ENCODE results near the gene ZBTB46.

The ZBTB46 gene

GRCh38 chr20:63765082-63765873 is 65.8 kb downstream of the ZBTB46 start:
- DNase-seq = no peak

DNA sequence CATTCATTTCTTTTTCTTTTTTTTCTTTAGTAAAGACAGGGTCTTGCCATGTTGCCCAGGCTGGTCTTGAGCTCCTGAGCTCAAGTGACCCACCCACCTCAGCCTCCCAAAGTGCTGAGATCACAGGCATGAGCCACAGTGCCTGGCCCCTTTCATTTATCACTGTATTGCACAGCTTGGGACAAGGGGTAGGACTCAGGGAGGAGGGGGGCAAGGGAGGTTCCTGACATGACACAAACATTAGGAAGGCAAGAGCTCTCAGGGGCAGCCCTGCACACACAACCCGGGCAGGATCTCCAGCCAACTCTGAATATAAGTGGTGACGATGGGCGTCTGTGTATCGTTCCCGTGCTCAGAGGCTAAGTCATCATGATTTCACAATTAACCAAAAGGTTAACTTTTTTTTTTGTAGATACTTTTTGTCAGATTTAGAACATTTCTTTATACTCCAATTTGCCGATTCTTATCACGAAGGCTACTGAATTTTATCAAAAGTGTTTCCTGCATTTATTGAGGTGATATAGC is 71.6 kb downstream of the ZBTB46 start:
- DNase-seq = no peak

GRCh38 chr20:63758152-63758551 is 72.9 kb downstream of the ZBTB46 start:
- DNase-seq = no peak

- DNase-seq = peak; percentile 43
Measured at GRCh38 chr20:63756648-63756991, 74.4 kb downstream of the ZBTB46 start.

- no peak for DNase-seq
Measured at GRCh38 chr20:63755933-63756647, 75.0 kb downstream of the ZBTB46 start.

- no peak for DNase-seq
Measured at GRCh38 chr20:63754008-63754407, 77.1 kb downstream of the ZBTB46 start.

DNA sequence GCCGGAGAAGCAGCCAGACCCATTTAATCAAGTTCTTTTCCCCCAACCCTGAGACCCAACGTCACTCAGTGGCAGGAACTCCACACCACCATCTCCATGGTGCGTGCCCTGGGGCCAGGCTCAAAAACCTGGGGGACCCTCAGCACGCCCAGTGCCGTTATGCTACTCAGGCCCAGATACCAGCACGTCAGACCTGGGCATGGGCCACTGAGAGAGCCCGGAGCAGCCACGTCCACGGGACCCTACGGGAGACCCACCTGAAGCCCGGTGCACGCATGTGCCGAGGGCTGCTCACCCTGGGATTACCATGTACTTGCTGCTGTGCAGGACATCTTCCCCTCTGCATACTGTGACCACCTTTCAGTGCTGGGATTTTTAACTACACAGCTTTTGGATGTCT is 77.7 kb downstream of the ZBTB46 start:
- DNase-seq = no peak

DNA sequence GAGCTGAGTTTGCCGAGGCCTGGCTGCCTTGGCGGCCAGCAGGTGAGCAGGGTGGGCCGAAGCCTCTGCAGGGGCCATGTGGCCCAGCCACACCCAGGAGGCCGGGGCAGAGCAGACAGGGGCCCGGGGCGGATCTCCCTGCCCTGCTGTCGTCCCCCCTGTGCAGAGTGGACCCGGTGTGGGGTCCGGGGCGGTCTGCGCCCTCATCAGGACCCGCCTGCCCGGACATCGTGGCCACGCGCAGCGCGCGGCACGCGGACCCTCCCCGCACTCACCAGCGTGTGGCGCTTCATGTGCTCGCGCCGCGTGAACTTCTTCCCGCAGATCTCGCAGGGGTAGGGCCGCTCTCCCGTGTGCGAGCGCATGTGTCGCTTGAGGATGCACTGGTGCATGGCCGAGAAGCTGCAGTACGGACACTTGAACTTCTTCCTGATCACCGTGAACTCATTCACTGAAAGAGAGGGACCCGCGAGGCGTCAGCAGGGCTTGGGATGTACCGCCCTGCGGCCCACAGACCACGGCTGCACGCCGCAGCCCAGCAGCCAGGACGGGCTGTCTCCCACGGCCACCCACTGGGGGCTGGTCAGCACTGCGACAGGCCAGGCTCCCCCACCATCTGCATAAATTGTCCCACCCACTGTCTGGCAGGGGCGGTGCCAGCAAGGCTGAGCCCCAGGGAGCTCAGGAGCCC is 78.5 kb downstream of the ZBTB46 start:
- DNase-seq = no peak

DNA sequence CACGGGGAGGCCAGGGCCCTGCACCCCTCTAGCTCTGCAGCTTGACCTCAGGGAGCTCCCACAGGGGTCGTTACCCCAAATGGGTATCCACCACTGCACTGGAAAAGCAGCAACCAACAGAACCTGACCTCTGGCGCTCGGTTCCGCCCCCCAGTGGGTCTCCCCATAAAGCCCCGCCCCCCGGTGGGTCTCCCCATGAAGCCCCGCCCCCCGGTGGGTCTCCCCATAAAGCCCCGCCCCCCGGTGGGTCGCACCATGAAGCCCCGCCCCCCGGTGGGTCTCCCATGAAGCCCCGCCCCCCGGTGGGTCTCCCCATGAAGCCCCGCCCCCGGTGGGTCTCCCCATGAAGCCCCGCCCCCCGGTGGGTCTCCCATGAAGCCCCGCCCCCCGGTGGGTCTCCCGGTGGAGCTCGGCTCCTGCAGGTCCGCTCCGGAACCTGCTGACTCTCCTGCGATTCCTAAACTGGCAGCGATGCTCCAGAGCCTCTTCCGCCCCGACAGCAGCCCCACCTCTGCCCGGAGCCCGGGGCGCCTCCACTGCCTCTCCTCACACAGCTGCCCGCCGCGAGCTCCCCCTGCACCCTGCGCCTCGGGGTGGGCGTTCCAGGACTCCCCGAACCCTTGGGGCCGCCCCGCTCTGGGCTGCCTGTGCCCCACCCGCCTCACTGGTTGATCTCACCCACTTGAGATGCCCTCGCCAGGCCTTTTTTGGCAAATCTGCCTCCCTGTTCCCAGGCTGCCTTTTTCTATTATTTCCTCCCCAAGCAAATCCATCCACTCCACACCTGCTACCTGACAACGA is 79.4 kb downstream of the ZBTB46 start:
- peak; percentile 31 for DNase-seq

DNA sequence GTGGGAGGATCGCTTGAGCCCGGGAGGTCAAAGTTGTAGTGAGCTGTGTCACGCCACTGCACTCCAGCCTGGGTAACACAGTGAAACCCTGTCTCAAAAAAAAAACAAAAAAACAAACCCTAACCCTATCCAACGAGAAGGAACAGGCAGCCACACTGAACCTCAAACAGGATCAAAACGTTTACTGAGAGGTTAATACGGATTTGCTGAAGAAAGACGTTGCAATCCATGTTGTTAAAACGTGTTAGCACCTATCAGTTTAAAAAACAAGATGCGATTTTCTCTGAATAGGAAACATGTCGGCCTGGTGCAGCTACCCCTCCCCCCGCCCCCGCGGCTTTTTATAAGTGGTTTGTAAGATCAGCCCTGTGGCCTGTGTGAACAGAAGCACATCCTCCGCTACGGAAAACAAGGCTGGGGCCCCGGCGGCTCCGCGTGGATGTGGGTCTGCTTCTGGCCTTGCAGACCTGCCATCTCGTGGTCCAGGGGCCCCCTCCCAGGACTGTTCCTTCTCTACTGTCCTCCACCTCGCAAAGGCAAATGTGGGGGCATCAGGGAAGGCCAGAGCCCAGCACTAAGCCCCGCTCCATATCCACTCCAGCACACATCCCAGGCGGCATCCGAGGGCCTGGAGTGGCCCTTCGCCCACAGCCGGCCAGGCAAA is 80.1 kb downstream of the ZBTB46 start:
- DNase-seq = peak; percentile 67

DNA sequence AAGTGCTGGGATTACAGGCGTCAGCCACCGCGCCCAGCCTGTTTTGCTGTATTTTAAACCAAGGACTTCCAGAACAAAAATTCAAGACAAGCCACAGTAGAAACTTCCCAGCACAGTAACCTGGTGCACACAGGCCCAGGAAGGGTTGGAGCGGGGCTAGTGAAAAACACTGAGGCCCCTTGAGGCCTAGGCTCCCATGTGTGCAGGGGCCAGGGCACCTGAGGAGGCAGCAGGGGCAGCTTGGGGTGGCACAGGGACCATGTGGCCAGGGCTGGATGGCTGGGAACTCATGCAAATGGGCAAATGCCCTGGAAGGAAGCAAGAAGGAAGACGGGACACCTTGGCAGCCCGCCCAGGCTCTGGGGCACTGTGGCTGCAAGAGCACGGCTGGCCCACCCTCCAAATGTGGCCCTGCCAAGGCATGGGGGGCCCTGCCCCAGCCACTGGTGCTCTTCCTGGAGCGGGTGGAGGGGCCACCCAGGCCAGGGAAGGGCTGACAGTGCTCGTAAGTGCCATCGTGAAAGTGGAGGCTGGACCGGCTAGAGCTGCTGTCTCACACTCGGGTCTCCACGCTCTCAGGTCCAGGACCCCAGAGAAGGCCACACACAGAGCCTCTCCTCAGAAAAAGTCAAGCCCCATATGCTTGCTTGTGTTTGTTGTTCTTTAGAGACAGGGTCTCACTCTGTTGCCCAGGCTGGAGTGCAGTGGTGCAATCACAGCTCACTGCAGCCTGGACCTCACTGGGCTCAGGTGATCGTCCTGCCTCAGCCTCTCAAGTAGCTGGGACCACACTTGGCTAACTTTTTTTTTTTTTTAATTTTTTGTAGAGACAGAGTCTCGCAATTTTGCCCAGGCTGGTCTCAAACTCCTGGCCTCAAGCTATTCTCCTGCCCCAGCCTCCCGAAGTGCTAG is 81.2 kb downstream of the ZBTB46 start:
- no peak for DNase-seq

DNA sequence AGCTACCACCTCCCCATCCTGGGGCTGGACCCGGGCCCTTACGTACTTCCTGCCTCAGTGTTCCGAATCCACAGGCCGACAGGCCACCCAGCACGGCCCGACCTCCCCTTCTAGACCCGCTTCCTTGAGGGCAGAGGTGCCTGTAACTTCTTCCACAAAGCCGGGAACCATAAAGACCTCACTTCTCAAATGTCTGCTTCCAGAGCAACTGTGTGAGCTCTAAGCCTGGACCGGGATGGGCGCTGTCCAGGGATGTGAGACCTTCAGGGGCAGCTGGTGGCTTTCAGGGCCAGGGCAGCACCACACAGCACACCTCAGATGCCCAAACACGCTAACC is 82.2 kb downstream of the ZBTB46 start:
- DNase-seq = no peak

- DNase-seq = no peak
Measured at GRCh38 chr20:63748070-63748933, 82.8 kb downstream of the ZBTB46 start.

- DNase-seq = no peak
Measured at GRCh38 chr20:63747622-63748069, 83.4 kb downstream of the ZBTB46 start.

GRCh38 chr20:63746751-63747315 is 84.2 kb downstream of the ZBTB46 start:
- no peak for DNase-seq

GRCh38 chr20:63745961-63746731 is 84.9 kb downstream of the ZBTB46 start:
- DNase-seq = no peak

DNA sequence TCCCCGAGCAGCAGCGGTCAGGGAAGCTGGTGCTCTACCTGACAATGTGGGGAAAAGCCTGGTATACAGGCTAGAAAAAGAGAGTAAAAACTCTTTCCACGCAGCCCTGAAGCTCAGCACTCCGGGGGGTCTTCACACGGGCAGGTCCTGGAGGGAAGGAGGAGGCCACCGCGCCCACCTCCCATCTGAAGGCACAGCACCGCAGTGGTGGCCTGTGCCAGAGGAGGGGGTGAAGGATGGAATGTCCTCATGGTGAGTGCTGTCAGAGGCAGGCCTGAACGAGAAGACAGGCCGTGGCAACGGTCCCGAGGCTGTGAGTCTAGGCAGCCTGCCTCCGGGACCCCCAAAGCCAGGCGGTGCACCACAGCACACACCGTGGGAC is 85.6 kb downstream of the ZBTB46 start:
- DNase-seq = no peak

DNA sequence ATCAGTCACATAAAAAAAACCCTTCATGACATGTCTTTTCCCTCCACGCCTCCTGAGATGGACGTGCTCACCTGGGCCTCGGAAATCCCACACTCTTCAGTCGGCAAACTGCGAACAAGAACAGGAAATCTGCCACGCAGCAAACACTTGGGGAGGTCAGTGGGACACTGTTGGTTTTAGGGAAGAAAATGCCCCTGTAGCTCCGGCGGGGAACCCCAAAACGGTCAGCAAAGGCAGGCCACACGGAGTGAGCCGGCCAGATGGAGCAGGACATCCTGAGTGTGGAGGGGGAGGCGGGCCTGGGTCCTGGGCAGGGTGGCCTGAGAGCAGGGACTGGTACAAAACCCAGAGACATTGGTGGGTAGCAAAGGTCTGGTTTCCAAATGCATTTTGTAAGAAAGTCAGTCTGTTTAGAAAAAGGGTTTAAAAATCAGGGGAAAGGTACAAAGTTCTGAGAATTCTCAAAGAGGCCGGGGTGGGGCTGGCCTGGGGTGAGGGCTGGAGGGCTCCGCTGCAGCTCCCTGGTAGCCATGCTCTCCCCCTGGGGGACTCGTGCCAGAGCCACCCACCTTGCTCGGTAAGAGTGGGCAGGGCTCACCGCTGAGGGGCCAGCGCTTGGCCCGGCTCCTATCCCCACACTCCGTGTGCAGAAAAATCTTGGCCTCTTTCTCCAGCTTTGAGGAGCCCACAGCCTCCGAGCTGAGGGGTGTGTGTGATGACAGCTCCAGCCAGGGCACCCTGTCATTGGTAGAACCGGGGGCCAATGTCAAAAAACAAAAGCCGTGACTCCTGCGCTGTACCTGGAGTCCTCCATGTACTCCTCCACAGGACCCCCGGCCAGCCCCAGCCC is 86.3 kb downstream of the ZBTB46 start:
- no peak for DNase-seq

Measured in CD4-positive, alpha-beta T cell treated with Interleukin-12 subunit alpha and Interleukin-12 subunit beta, for 1 hour (primary cell).